Mammary epithelial cell (primary cell): Measurements from ENCODE around the gene ARSA.

ENCODE experiments used
- EZH2 ChIP-seq: IDR thresholded peaks from 2 replicates; pipeline ENCODE4 v1.6.1; 2012; ENCODE audit warnings: low read length, inconsistent platforms, borderline replicate concordance
- TF ChIP-seq, protein P1 (sequence below), 2 donors: IDR thresholded peaks in 1 of 2; conservative IDR thresholded peaks in 1 of 2; 2 replicates each; pipeline ENCODE4 v1.5.1; 2011 to 2012; ENCODE audit warnings: inconsistent platforms in 2 of 2, low read length in 2 of 2, mild to moderate bottlenecking in 2 of 2, control low read depth in 1 of 2, low read depth in 1 of 2; ENCODE audit not compliant: insufficient read depth in 1 of 2; ENCODE audit errors: extremely low read depth in 1 of 2

DNA sequence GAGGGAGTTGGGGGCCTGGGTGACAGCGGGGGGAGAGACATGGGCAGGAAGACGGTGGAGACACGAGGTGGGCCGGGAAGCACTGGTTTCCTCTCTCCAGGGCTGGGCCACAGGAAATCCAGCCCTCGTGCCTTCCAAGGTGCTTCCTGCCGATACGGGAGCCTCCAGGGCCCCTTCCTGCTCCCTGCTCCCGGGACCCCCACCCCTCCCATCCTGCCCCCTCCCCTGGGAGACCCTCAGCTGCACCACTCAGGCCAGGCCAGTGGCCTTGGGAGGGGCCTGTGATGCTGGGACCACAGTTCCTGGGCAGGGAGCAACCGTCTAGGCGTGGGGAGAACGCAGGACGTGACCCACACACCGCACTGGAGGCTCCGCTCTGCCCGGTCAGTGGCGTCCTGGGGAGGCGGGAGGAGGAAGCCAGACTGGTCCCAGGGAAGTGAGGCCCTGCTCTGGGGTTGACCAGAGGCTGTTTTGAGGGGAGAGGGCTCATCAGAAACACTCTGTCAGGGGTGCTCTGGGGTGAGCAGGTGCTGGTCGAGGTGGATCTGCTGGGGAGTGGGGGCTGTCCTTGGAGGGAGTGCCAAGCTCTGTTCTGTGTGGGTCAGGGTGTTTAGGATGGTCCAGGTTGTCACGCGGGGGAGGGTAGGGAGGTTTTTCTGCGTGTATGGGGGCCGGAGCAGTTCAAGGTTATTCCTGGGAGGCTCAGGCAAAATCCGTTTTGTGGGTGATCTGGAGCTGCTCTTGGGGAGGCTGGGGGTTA lies 44.7 kb upstream of the ARSA start, which contains the start of gene SHANK3:
- TF ChIP-seq, protein P1, sequence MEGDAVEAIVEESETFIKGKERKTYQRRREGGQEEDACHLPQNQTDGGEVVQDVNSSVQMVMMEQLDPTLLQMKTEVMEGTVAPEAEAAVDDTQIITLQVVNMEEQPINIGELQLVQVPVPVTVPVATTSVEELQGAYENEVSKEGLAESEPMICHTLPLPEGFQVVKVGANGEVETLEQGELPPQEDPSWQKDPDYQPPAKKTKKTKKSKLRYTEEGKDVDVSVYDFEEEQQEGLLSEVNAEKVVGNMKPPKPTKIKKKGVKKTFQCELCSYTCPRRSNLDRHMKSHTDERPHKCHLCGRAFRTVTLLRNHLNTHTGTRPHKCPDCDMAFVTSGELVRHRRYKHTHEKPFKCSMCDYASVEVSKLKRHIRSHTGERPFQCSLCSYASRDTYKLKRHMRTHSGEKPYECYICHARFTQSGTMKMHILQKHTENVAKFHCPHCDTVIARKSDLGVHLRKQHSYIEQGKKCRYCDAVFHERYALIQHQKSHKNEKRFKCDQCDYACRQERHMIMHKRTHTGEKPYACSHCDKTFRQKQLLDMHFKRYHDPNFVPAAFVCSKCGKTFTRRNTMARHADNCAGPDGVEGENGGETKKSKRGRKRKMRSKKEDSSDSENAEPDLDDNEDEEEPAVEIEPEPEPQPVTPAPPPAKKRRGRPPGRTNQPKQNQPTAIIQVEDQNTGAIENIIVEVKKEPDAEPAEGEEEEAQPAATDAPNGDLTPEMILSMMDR (conservative IDR thresholded peaks at IDR 0.05 in 1 of 2, IDR thresholded peaks at IDR 0.05 in 1 of 2; ENCODE audit: extremely low read depth in 1 of 2, insufficient read depth in 1 of 2, low read depth in 1 of 2, low read length in 2 of 2) = no peak
- TF ChIP-seq EZH2 = no peak
